ENCODE results near the gene CRTAC1.

- no peak for TF ChIP-seq CTCF (IDR thresholded peaks at IDR 0.05)
- no peak for TF ChIP-seq POLR2A (IDR thresholded peaks at IDR 0.05)
These were observed 87.1 kb downstream of the CRTAC1 start for GRCh38 chr10:97943294-97943693.
